ENCODE data around the gene ELMOD2. TPM values are rescaled to one million over a fixed set of nuclear protein-coding genes. Genes with fewer than 3 reads are reported as not detected.

ELMOD2 gene
- total and polyA plus RNA-seq, 4 donors, result 20.8 to 51.6 (median 32.7) TPM

DNA sequence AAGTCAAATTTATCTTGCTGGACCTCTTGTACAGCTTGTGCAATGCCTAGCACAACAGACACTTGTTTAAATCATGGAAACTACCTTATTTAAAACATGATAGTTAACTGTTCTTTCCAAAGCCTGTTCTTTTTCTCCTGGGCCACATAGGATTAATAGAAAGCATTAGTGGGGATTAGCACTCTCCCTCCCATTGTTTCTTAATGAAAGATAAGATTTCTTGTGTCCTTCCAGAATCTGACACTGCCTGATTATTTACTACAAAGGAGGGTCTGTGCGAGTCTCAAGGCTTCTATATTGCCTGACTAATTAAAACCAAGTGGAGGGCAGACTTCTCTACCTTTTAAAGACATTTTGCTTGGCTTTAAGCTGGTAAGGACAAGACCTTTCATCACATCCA is 8.5 kb upstream of the ELMOD2 start:
- no peaks in the 10 kb centered on the region for H3K4me1 ChIP-seq (ENCODE audit: control insufficient read depth, insufficient read depth, low read length)
- 33% methylated on average over 1 of the region's 1 CpG for WGBS (ENCODE audit: insufficient coverage)
- H3K9me3 ChIP-seq (ENCODE audit: control insufficient read depth, insufficient read depth, low read length), result no peaks in the 10 kb centered on the region
- peaks cover 2% of the 10 kb centered on the region for H3K27me3 ChIP-seq (ENCODE audit: control insufficient read depth, insufficient read depth, low read length)
- no peaks in the 10 kb centered on the region for H3K36me3 ChIP-seq (ENCODE audit: control insufficient read depth, insufficient read depth, low read length)
- H3K4me3 ChIP-seq (ENCODE audit: low read depth, low read length), result no peak overlapping the region
- H3K27ac ChIP-seq (ENCODE audit: low read depth, low read length), result no peak overlapping the region
- no peak for DNase-seq (ENCODE audit: low read depth in 4 of 6, low spot score in 6 of 6)

DNA sequence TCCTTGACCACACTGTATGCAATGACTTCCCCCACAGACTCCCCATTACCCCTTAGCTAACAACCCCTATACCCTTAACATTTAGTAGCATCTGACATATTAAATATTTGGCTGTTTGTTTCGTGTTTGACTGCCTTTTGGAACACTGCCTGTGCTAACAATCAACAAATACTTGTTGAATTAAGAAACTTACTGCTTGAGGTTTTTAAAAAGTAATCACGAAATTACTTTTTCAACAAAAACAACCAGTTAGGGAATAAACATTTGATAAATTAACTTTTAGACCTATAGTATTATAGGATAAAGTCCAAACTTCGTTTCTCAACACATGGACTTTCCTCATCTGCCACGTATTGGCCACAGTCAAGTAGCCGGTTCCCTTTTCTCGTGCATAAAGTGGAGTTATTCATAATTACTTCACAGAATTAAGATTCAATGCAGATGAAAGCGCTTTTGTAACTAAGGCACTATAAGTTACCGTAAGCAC is 555 bp upstream of the ELMOD2 start:
- no peaks in the 10 kb centered on the region for H3K27me3 ChIP-seq (ENCODE audit: control insufficient read depth, insufficient read depth, low read length)
- DNase-seq (ENCODE audit: low read depth in 4 of 6, low spot score in 6 of 6), result peak in 1 of 6 donors; percentile 4
- no peaks in the 10 kb centered on the region for H3K4me1 ChIP-seq (ENCODE audit: control insufficient read depth, insufficient read depth, low read length)
- peak overlapping the region; percentile 35 for H3K27ac ChIP-seq (ENCODE audit: low read depth, low read length)
- H3K9me3 ChIP-seq (ENCODE audit: control insufficient read depth, insufficient read depth, low read length), result no peaks in the 10 kb centered on the region
- no peaks in the 10 kb centered on the region for H3K36me3 ChIP-seq (ENCODE audit: control insufficient read depth, insufficient read depth, low read length)
- WGBS (ENCODE audit: insufficient coverage), result 0% methylated on average over 2 of the region's 8 CpGs
- H3K4me3 ChIP-seq (ENCODE audit: low read depth, low read length), result peak overlapping the region; percentile 71

DNA sequence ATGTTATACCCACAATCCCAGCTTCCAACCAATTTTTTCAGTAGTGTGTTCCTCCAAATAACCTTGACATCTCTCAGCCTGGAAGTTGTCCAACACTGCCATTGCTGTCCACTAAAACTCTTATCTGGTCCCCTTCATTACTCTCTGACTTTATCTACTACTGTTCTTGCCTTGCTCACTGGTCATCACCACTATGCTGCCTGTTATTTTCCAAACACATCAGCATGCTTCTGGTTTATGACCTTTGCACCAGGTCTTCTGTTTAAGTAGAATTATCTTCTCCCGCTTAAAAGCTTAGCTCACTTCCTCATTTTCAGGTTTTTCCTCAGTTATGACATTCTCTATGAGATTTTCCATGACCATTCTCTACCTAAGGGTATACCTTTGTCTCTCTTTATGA is 5.5 kb downstream of the ELMOD2 start:
- no CpG with 5 or more reads among the region's 1 CpG for WGBS (ENCODE audit: insufficient coverage)

DNA sequence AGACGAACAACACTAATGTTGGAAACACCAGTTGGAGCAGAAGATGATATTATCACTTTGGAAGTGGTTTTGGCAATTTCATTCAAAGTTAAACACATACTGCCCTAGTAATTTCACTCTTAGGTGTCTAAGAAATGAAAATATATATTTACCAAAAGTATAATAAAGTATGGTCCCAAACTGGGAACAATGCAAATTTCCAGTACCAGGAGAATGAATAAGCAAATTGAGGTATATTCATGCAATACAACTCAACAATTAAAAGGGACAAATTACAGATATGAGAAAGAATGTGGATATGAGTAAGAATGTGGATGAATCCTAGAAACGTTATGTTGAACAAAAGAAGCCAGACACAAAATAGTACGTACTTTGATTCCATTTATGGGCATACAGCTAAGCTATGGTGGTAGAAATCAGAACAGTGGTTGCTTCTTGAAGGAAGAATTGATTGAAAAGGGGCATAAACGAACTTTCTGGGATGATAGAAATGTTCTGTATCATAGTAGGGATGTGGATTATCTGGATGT is 10.0 kb downstream of the ELMOD2 start:
- no peak overlapping the region for H3K27ac ChIP-seq (ENCODE audit: low read depth, low read length)
- WGBS (ENCODE audit: insufficient coverage), result 89% methylated on average over 3 of the region's 4 CpGs
- H3K4me1 ChIP-seq (ENCODE audit: control insufficient read depth, insufficient read depth, low read length), result no peaks in the 10 kb centered on the region
- H3K4me3 ChIP-seq (ENCODE audit: low read depth, low read length), result no peak overlapping the region
- no peak for DNase-seq (ENCODE audit: low read depth in 4 of 6, low spot score in 6 of 6)
- H3K27me3 ChIP-seq (ENCODE audit: control insufficient read depth, insufficient read depth, low read length), result no peaks in the 10 kb centered on the region
- no peaks in the 10 kb centered on the region for H3K9me3 ChIP-seq (ENCODE audit: control insufficient read depth, insufficient read depth, low read length)
- peaks cover 3% of the 10 kb centered on the region for H3K36me3 ChIP-seq (ENCODE audit: control insufficient read depth, insufficient read depth, low read length)

More for the DNA sequence above, 5.5 kb downstream of the ELMOD2 start:
- no peaks in the 10 kb centered on the region for H3K36me3 ChIP-seq (ENCODE audit: control insufficient read depth, insufficient read depth, low read length)
- H3K27me3 ChIP-seq (ENCODE audit: control insufficient read depth, insufficient read depth, low read length), result no peaks in the 10 kb centered on the region
- no peak overlapping the region for H3K27ac ChIP-seq (ENCODE audit: low read depth, low read length)
- no peaks in the 10 kb centered on the region for H3K4me1 ChIP-seq (ENCODE audit: control insufficient read depth, insufficient read depth, low read length)
- no peak overlapping the region for H3K4me3 ChIP-seq (ENCODE audit: low read depth, low read length)
- no peak for DNase-seq (ENCODE audit: low read depth in 4 of 6, low spot score in 6 of 6)
- H3K9me3 ChIP-seq (ENCODE audit: control insufficient read depth, insufficient read depth, low read length), result no peaks in the 10 kb centered on the region

DNA sequence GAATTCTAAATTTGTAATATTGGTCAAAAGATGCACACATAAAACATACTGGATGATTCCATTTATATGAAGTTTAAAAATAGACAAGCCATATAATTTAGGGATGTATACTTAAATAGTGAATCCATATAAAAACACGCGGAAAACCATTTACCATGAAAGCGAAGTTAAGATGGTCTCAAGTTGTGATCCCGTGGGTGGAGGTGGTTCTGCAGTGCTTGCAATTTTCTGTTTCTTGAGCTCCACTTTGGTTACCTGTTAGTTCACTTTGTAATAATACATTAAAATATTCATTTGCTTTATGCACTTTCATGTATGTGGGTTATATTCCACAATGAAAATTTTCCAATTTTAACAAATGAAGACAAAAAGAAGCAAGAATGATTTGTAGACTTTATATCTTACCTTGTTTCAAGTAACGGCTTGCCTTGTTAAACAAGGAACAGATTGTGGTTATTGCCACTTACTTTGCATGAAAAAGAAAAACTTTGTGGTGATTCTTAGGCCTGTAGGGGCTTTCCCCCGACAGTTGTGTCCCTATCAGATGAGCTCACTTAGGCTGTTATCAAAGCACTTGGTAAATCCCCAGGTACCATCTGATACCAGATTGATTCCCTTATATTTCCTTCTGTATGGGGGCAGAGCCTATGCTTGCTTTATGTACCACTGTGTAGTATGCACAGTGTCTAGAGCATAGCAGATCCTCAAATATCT is 32.6 kb downstream of the ELMOD2 start:
- Histone ChIP-seq H3K9me3 (ENCODE audit: control insufficient read depth, insufficient read depth, low read length) (no peaks in the 10 kb centered on the region), H3K27ac (ENCODE audit: low read depth, low read length) (no peak overlapping the region), H3K27me3 (ENCODE audit: control insufficient read depth, insufficient read depth, low read length) (no peaks in the 10 kb centered on the region), H3K4me1 (ENCODE audit: control insufficient read depth, insufficient read depth, low read length) (no peaks in the 10 kb centered on the region), H3K36me3 (ENCODE audit: control insufficient read depth, insufficient read depth, low read length) (no peaks in the 10 kb centered on the region), H3K4me3 (ENCODE audit: low read depth, low read length) (no peak overlapping the region)
- WGBS (ENCODE audit: insufficient coverage), result no CpG with 5 or more reads among the region's 6 CpGs
- no peak for DNase-seq (ENCODE audit: low read depth in 4 of 6, low spot score in 6 of 6)

GRCh38 chr4:140557831-140558435 is 34.0 kb downstream of the ELMOD2 start:
- H3K27ac ChIP-seq (ENCODE audit: low read depth, low read length), result no peak overlapping the region
- no peaks in the 10 kb centered on the region for H3K9me3 ChIP-seq (ENCODE audit: control insufficient read depth, insufficient read depth, low read length)
- H3K4me1 ChIP-seq (ENCODE audit: control insufficient read depth, insufficient read depth, low read length), result no peaks in the 10 kb centered on the region
- 80% methylated on average over 1 of the region's 4 CpGs for WGBS (ENCODE audit: insufficient coverage)
- no peak overlapping the region for H3K4me3 ChIP-seq (ENCODE audit: low read depth, low read length)
- no peaks in the 10 kb centered on the region for H3K27me3 ChIP-seq (ENCODE audit: control insufficient read depth, insufficient read depth, low read length)
- H3K36me3 ChIP-seq (ENCODE audit: control insufficient read depth, insufficient read depth, low read length), result no peaks in the 10 kb centered on the region
- DNase-seq (ENCODE audit: low read depth in 4 of 6, low spot score in 6 of 6), result no peak

- 100% methylated on average over 3 of the region's 6 CpGs for WGBS (ENCODE audit: insufficient coverage)
- Histone ChIP-seq H3K4me3 (ENCODE audit: low read depth, low read length) (no peak overlapping the region), H3K27me3 (ENCODE audit: control insufficient read depth, insufficient read depth, low read length) (no peaks in the 10 kb centered on the region), H3K4me1 (ENCODE audit: control insufficient read depth, insufficient read depth, low read length) (no peaks in the 10 kb centered on the region), H3K9me3 (ENCODE audit: control insufficient read depth, insufficient read depth, low read length) (no peaks in the 10 kb centered on the region), H3K36me3 (ENCODE audit: control insufficient read depth, insufficient read depth, low read length) (no peaks in the 10 kb centered on the region), H3K27ac (ENCODE audit: low read depth, low read length) (no peak overlapping the region)
- DNase-seq (ENCODE audit: low read depth in 4 of 6, low spot score in 6 of 6), result no peak
Measured at GRCh38 chr4:140559696-140560095, 35.7 kb downstream of the ELMOD2 start.

DNA sequence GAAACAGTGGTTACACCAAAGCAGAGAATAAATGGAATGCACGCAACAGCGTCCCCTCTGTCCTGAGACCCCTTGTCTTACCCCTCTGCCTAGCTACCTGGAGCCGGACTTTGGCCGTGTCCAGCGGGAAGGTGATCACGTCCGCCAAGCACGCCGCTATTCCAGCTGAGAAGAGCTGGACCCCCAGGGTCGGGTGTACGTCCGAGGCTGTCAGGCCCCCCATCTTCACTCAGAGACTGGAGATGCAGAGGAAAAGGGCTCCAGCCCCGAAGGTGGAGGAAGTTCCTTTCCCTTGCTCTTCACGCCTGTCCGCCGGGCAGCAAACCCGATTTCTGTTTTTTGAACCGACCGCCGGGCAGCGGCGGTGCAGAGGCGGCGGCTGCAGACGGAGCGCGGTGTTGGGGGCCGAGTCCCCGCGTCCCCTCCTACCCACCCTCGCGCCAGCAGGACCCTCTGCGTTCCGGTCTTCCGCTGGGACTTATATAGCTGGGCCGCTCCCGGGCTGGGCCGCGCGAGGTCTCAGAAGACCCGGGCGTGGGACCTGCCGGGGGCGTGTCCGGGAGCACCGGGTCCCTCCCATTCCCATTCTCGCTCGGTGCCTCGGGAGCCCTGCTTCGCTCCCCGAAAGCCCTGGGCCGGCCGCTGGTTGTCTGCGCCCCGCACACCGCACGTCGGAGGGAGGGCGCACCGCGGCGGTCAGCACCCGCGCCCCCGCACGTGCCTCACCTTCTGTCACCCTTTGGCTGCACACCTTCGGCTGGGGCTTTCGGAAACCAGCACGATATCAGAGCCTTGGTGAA is 44.7 kb downstream of the ELMOD2 start, which contains the start of gene UCP1:
TSS of gene UCP1 (minus strand) at position 455 of the 800 bp plus-strand sequence. CDS start at position 223, 232 bp downstream.
- Histone ChIP-seq H3K27ac (ENCODE audit: low read depth, low read length) (no peak within 1 kb of the TSS), H3K4me3 (ENCODE audit: low read depth, low read length) (peak within 1 kb of the TSS; percentile 43), H3K36me3 (ENCODE audit: control insufficient read depth, insufficient read depth, low read length) (no peaks in the 10 kb centered on the region), H3K27me3 (ENCODE audit: control insufficient read depth, insufficient read depth, low read length) (peaks cover 48% of the 10 kb centered on the region), H3K4me1 (ENCODE audit: control insufficient read depth, insufficient read depth, low read length) (peaks cover 18% of the 10 kb centered on the region), H3K9me3 (ENCODE audit: control insufficient read depth, insufficient read depth, low read length) (no peaks in the 10 kb centered on the region)
- 1% methylated on average over 69 of the region's 69 CpGs for WGBS (ENCODE audit: insufficient coverage)
- peak in 2 of 6 donors; percentile 20 to 40 for DNase-seq (ENCODE audit: low read depth in 4 of 6, low spot score in 6 of 6)

- H3K4me1 ChIP-seq (ENCODE audit: control insufficient read depth, insufficient read depth, low read length), result peaks cover 18% of the 10 kb centered on the region
- WGBS (ENCODE audit: insufficient coverage), result 21% methylated on average over 3 of the region's 7 CpGs
- peak in 1 of 6 donors; percentile 5 for DNase-seq (ENCODE audit: low read depth in 4 of 6, low spot score in 6 of 6)
- H3K36me3 ChIP-seq (ENCODE audit: control insufficient read depth, insufficient read depth, low read length), result no peaks in the 10 kb centered on the region
- no peaks in the 10 kb centered on the region for H3K9me3 ChIP-seq (ENCODE audit: control insufficient read depth, insufficient read depth, low read length)
- H3K4me3 ChIP-seq (ENCODE audit: low read depth, low read length), result peak overlapping the region; percentile 43
- H3K27ac ChIP-seq (ENCODE audit: low read depth, low read length), result no peak overlapping the region
- peaks cover 48% of the 10 kb centered on the region for H3K27me3 ChIP-seq (ENCODE audit: control insufficient read depth, insufficient read depth, low read length)
Measured at GRCh38 chr4:140569307-140569638, 45.3 kb downstream of the ELMOD2 start.
